Measurements from ENCODE around the gene AVEN. TPM values are rescaled to one million over a fixed set of nuclear protein-coding genes. Genes with fewer than 3 reads are reported as not detected.
"Not testable (repeated sequence)": the region's sequence is repeated elsewhere in the genome, so short reads cannot be mapped to it uniquely, and the experiment has no call there.

AVEN gene
- total RNA-seq, 2 donors from 2014 or later, result 7.0 to 8.9 TPM

DNA sequence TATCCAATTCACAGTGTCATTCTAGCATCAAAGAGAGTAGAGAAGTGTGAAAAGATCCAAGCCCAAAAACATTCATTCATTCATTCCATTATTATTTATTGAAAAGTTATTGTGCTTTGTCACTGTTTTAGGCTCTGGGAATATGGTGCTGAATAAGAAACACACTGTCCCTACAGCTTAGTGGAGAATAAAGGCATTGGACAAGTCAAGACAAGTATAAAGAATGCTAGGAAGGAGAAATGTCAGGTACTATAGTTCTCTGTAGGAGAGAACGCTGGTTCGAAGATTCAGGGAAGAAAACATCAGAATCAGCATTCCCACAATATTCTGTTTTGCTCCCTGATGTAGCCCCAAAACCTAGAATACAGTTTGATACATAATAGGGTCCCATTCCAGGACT, 199.5 kb downstream of the AVEN start:
- Mint-ChIP-seq H3K4me3 (no peak overlapping the region), H3K27ac (no peak overlapping the region), H3K27me3 (peaks cover 24% of the 10 kb centered on the region), H3K4me1 (no peaks in the 10 kb centered on the region), H3K36me3 (ENCODE audit: low read depth) (no peaks in the 10 kb centered on the region)
- no peaks in the 10 kb centered on the region for H3K9me3 ChIP-seq (ENCODE audit: control insufficient read depth, low read length, poor library complexity, severe bottlenecking)
- ATAC-seq (no peak), DNase-seq (no peak)

DNA sequence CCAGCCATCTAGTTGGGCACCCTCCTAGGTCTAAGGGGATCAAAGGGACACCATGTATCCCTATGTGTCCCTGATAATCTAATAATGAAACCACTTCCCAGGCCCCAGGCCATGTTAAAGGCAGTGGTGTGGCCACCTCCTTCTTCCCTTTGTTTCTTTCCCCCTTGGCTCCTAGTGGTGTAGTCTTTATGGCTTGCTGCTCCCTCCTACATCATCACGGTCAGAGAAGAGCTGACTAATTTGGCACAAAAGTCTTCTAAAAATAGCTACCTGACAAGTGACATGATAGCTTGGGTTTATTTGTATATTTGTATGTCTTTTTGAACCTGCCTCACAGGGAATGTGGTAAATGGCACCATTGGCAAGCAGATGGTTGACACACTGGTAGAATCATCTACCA, 201.7 kb downstream of the AVEN start:
- H3K36me3 Mint-ChIP-seq (ENCODE audit: low read depth), result no peaks in the 10 kb centered on the region
- no peak overlapping the region for H3K4me3 Mint-ChIP-seq
- DNase-seq (no peak), ATAC-seq (no peak)
- no peaks in the 10 kb centered on the region for H3K4me1 Mint-ChIP-seq
- peaks cover 29% of the 10 kb centered on the region for H3K27me3 Mint-ChIP-seq
- no peak overlapping the region for H3K27ac Mint-ChIP-seq
- no peaks in the 10 kb centered on the region for H3K9me3 ChIP-seq (ENCODE audit: control insufficient read depth, low read length, poor library complexity, severe bottlenecking)

DNA sequence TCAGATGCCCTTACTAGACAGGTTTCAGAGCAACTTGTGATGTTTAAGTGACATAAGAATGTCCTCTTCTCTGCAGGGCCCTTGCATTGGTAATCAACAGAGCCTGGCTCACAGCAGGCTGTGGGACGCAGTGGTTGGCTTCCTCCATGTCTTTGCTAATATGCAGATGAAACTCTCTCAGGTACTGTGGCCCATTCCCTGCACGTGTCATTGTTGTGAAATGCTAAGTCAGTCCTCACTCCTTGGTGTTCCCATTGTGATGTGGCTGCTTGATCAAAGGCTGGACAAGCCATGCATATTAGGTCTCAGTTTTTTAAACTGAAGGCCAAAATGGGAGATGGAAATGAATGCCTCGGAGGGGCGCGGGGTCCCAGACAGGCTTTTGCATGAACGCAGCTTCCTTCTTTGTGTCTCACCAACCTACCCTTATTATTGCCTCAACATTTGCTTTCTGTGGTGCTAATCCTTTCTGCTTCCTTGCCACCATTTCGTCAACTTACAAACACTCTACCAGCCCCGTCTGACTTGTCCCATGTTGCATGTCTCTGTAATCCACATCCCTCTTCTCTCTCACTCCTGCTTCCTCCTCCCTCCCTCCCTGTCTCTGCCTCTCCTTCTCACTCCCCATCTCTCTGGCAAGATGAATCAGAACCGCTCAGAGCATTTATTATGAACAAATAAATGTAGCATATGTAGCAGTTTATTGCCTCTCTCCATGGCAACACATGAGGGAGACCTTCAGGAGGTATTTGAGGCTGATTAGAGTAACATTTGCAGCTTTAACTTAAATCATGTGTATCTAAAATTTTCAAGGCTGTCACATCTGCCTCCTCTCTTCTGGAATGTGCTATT, 203.9 kb downstream of the AVEN start:
- no peaks in the 10 kb centered on the region for H3K9me3 ChIP-seq (ENCODE audit: control insufficient read depth, low read length, poor library complexity, severe bottlenecking)
- Mint-ChIP-seq H3K4me1 (no peaks in the 10 kb centered on the region), H3K27me3 (peaks cover 26% of the 10 kb centered on the region), H3K36me3 (ENCODE audit: low read depth) (no peaks in the 10 kb centered on the region), H3K4me3 (no peak overlapping the region), H3K27ac (no peak overlapping the region)
- no peak for DNase-seq
- ATAC-seq, result no peak

DNA sequence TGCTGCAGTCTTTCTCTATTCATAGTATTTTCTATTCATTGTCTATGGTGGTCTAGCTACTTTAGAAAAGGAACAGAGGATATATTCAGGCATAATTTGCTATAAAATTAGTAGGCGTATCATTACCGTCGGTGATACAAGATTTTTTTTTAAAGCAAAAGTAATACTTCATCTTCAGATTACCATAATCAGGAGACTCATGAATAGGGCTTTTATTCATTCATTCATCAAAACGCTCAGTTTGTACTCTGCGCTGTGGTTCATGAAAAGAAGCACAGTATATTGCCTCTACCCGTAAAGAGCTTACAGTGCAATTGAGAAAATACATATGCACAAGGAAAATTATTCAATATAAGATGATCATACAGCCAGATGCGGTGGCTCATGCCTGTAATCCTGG, 207.4 kb downstream of the AVEN start:
- Mint-ChIP-seq H3K27me3 (peaks cover 21% of the 10 kb centered on the region), H3K4me3 (no peak overlapping the region), H3K36me3 (ENCODE audit: low read depth) (peaks cover 2% of the 10 kb centered on the region), H3K27ac (no peak overlapping the region), H3K4me1 (no peaks in the 10 kb centered on the region)
- H3K9me3 ChIP-seq (ENCODE audit: control insufficient read depth, low read length, poor library complexity, severe bottlenecking), result no peaks in the 10 kb centered on the region
- no peak for ATAC-seq
- no peak for DNase-seq

DNA sequence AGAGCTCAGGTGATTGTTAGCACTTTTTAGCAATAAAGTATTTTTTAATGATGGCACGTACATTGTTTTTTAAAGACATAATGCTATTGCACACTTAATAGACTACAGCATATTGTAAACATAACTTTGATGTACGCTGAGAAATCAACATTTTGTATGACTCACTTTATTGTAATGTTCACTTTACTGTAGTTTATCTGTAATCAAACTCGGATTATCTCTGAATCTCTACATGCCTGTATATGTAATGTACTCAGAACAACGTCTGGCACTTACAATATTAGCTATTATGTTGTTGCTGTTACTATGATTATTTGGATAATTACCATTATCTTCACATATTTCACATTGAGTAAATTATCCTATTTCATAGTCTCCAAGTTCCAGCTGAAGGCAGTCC, 208.7 kb downstream of the AVEN start:
- H3K9me3 ChIP-seq (ENCODE audit: control insufficient read depth, low read length, poor library complexity, severe bottlenecking), result no peaks in the 10 kb centered on the region
- H3K4me1 Mint-ChIP-seq, result no peaks in the 10 kb centered on the region
- no peak for ATAC-seq
- peaks cover 21% of the 10 kb centered on the region for H3K27me3 Mint-ChIP-seq
- no peak for DNase-seq
- H3K4me3 Mint-ChIP-seq, result no peak overlapping the region
- H3K36me3 Mint-ChIP-seq (ENCODE audit: low read depth), result peaks cover 2% of the 10 kb centered on the region
- H3K27ac Mint-ChIP-seq, result no peak overlapping the region

DNA sequence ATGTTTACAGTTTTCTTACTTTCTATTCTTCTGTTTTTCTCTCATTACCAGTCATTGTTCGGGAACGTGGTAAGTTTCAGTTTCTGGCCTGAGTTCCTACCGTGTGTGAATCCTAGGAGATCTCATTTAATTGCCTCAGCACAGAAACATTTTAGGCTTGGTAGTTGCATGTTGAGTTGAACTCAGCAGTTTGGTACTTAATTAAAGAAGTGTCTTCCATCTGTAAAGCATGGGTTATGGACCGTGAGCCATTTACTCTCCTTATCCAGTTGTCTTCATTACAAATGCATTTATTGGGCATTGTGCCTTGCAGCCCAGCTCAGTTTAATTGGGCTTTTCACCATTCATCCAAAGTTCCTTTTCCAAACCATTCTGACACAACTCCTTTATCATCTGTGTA, 212.8 kb downstream of the AVEN start:
- H3K27me3 Mint-ChIP-seq, result peaks cover 22% of the 10 kb centered on the region
- no peak overlapping the region for H3K27ac Mint-ChIP-seq
- ATAC-seq, result no peak
- H3K9me3 ChIP-seq (ENCODE audit: control insufficient read depth, low read length, poor library complexity, severe bottlenecking), result no peaks in the 10 kb centered on the region
- no peaks in the 10 kb centered on the region for H3K4me1 Mint-ChIP-seq
- peaks cover 2% of the 10 kb centered on the region for H3K36me3 Mint-ChIP-seq (ENCODE audit: low read depth)
- no peak overlapping the region for H3K4me3 Mint-ChIP-seq
- DNase-seq, result no peak

DNA sequence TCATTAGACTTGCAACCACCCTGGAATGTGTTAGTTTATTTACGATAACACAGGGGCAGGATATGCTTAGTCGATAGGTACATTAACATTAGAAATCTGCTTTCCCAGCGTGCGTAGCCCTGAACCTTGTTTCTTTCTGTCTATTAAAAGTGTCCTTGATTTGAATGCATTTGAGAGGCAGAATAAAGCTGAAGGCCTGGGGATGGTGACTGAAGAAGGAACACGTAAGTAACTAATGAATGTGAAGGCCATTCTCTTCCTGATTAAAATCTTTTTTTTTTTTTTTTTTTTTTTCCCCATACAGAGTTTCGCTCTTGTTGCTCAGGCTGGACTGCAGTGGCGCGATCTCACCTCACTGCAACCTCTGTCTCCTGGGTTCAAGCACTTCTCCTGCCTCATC, 213.6 kb downstream of the AVEN start:
- DNase-seq, result no peak
- H3K36me3 Mint-ChIP-seq (ENCODE audit: low read depth), result peaks cover 2% of the 10 kb centered on the region
- no peaks in the 10 kb centered on the region for H3K9me3 ChIP-seq (ENCODE audit: control insufficient read depth, low read length, poor library complexity, severe bottlenecking)
- peaks cover 22% of the 10 kb centered on the region for H3K27me3 Mint-ChIP-seq
- no peak overlapping the region for H3K4me3 Mint-ChIP-seq
- no peak overlapping the region for H3K27ac Mint-ChIP-seq
- ATAC-seq, result no peak
- no peaks in the 10 kb centered on the region for H3K4me1 Mint-ChIP-seq

DNA sequence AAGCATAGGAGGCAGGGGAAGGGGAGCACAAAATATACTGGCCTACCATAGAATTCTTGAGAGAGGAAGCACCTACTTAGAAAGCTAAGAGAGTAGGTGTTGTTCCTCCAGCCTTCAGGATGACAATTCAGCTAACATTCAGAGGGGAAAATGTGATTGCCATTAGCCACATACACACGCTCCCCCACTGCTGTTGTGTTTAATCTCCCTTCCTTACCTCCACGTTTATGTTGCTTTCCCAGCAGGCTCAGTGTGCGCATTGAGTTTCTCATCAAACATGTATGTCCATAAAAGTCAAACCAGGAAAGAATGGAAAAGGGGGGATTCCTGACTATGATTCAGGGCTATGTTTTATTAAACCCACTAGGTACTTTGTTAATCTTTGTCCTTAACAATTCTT, 215.9 kb downstream of the AVEN start:
- DNase-seq (no peak), ATAC-seq (no peak)
- Mint-ChIP-seq H3K27ac (no peak overlapping the region), H3K36me3 (ENCODE audit: low read depth) (peaks cover 2% of the 10 kb centered on the region), H3K4me3 (no peak overlapping the region), H3K27me3 (peaks cover 22% of the 10 kb centered on the region), H3K4me1 (no peaks in the 10 kb centered on the region)
- H3K9me3 ChIP-seq (ENCODE audit: control insufficient read depth, low read length, poor library complexity, severe bottlenecking), result no peaks in the 10 kb centered on the region

DNA sequence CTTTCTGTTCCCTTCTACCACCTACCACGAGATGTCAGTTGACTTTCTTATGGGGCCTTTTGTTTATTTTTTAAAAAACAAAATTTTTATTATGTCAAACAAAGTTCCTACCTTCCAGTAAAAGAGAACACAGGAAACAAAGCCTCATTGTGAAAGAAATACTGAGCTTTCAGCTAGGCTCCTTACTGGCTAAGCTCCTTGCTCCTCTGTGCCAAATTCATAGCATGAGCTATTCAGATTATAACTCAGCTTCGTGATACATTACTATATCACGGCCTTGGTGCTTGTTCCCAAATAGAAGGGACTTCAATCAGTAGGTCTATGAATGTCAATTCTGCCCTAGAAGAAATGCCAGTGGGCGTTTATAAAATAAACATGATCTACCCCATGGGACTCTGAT, 216.5 kb downstream of the AVEN start:
- Mint-ChIP-seq H3K27ac (no peak overlapping the region), H3K4me1 (no peaks in the 10 kb centered on the region), H3K36me3 (ENCODE audit: low read depth) (peaks cover 2% of the 10 kb centered on the region), H3K27me3 (peaks cover 22% of the 10 kb centered on the region), H3K4me3 (no peak overlapping the region)
- no peaks in the 10 kb centered on the region for H3K9me3 ChIP-seq (ENCODE audit: control insufficient read depth, low read length, poor library complexity, severe bottlenecking)
- ATAC-seq (no peak), DNase-seq (no peak)

DNA sequence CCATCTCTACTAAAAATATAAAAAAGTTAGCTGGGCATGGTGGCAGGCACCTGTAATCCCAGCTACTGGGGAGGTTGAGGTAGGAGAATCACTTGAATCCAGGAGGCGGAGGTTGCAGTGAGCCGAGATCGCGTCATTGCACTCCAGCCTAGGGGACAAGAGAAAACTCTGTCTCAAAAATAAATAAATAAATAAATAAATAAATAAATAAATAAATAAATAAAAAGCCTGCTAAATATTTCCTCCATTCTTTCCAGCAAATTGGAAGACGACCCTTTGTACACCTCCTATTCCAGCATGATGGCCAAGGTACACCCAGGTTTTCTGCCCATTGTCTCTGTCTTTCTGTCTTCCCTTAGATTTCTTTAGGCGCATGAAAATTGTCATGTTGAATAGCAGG, 219.5 kb downstream of the AVEN start:
- ATAC-seq; H3K4me3 Mint-ChIP-seq; H3K36me3 Mint-ChIP-seq (ENCODE audit: low read depth); H3K27me3 Mint-ChIP-seq; H3K9me3 ChIP-seq (ENCODE audit: control insufficient read depth, low read length, poor library complexity, severe bottlenecking); DNase-seq; H3K27ac Mint-ChIP-seq; H3K4me1 Mint-ChIP-seq: not testable (repeated sequence)

Other genes with a start within 250 kb of the AVEN start
- gene CHRM5, start 70.7 kb downstream of the AVEN start, total RNA-seq, result not detected
- 10 to 100 TPM; 43.0 to 50.4 TPM for gene EMC7, start 62.7 kb upstream of the AVEN start, total RNA-seq
- gene PGBD4, start 62.9 kb upstream of the AVEN start, total RNA-seq, result 1 to 10 TPM; 2.8 to 3.3 TPM
- gene KATNBL1, start 170.9 kb upstream of the AVEN start, total RNA-seq, result 10 to 100 TPM; 23.8 to 26.2 TPM
- gene EMC4, start 185.8 kb upstream of the AVEN start, total RNA-seq, result 10 to 100 TPM; 70.8 to 83.8 TPM